ENCODE measurements around the gene AGAP1.

Gene AGAP1

GRCh38 chr2:235747786-235748091 is 253.9 kb downstream of the AGAP1 start:
- no peak for DNase-seq

- no peak for DNase-seq
These were observed 255.4 kb downstream of the AGAP1 start for GRCh38 chr2:235749121-235749770.

- no peak for DNase-seq
These were observed 255.9 kb downstream of the AGAP1 start for GRCh38 chr2:235749771-235750160.

GRCh38 chr2:235752846-235753245 is 259.0 kb downstream of the AGAP1 start:
- DNase-seq = no peak

GRCh38 chr2:235754357-235755207 is 260.7 kb downstream of the AGAP1 start:
- DNase-seq = no peak

GRCh38 chr2:235756491-235756890 is 262.6 kb downstream of the AGAP1 start:
- DNase-seq = no peak

- DNase-seq = no peak
These were observed 263.4 kb downstream of the AGAP1 start for GRCh38 chr2:235757212-235757611.

GRCh38 chr2:235757640-235758039 is 263.8 kb downstream of the AGAP1 start:
- DNase-seq = no peak

- DNase-seq = no peak
These were observed 269.2 kb downstream of the AGAP1 start for GRCh38 chr2:235762832-235763598.

- DNase-seq = peak; percentile 44
These were observed 270.0 kb downstream of the AGAP1 start for GRCh38 chr2:235763816-235764215.

GRCh38 chr2:235764478-235764877 is 270.6 kb downstream of the AGAP1 start:
- DNase-seq = peak; percentile 3

- DNase-seq = peak; percentile 36
These were observed 271.5 kb downstream of the AGAP1 start for GRCh38 chr2:235765181-235765820.

GRCh38 chr2:235766278-235766677 is 272.4 kb downstream of the AGAP1 start:
- peak; percentile 74 for DNase-seq

GRCh38 chr2:235768606-235769005 is 274.8 kb downstream of the AGAP1 start:
- peak; percentile 33 for DNase-seq

GRCh38 chr2:235769046-235769445 is 275.2 kb downstream of the AGAP1 start:
- DNase-seq = no peak

GRCh38 chr2:235770909-235771820 is 277.3 kb downstream of the AGAP1 start:
- no peak for DNase-seq

GRCh38 chr2:235773188-235773928 is 279.5 kb downstream of the AGAP1 start:
- no peak for DNase-seq

GRCh38 chr2:235774153-235774870 is 280.5 kb downstream of the AGAP1 start:
- DNase-seq = no peak

GRCh38 chr2:235776531-235776930 is 282.7 kb downstream of the AGAP1 start:
- DNase-seq = no peak

- peak; percentile 82 for DNase-seq
These were observed 285.6 kb downstream of the AGAP1 start for GRCh38 chr2:235779444-235779896.

GRCh38 chr2:235780401-235780800 is 286.6 kb downstream of the AGAP1 start:
- no peak for DNase-seq

Measured in activated effector memory CD4-positive, alpha-beta T cell treated with anti-CD3 and anti-CD28 coated beads, Interleukin-2, amount 50 U/mL, for 16 hours (primary cell).